Measurements from ENCODE around the gene ZNF423.

GRCh38 chr16:49587511-49587910, 268.4 kb downstream of the ZNF423 start:
- TF ChIP-seq EP300 (IDR thresholded peaks at IDR 0.05): no peak
- TF ChIP-seq, protein P1, sequence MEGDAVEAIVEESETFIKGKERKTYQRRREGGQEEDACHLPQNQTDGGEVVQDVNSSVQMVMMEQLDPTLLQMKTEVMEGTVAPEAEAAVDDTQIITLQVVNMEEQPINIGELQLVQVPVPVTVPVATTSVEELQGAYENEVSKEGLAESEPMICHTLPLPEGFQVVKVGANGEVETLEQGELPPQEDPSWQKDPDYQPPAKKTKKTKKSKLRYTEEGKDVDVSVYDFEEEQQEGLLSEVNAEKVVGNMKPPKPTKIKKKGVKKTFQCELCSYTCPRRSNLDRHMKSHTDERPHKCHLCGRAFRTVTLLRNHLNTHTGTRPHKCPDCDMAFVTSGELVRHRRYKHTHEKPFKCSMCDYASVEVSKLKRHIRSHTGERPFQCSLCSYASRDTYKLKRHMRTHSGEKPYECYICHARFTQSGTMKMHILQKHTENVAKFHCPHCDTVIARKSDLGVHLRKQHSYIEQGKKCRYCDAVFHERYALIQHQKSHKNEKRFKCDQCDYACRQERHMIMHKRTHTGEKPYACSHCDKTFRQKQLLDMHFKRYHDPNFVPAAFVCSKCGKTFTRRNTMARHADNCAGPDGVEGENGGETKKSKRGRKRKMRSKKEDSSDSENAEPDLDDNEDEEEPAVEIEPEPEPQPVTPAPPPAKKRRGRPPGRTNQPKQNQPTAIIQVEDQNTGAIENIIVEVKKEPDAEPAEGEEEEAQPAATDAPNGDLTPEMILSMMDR (IDR thresholded peaks at IDR 0.05): no peak
